Esophagus mucosa (tissue), 1 donor: Measurements from ENCODE around the gene SPANXN2. TPM values are rescaled to one million over a fixed set of nuclear protein-coding genes. Genes with fewer than 3 reads are reported as not detected.
"Not testable (repeated sequence)": the region's sequence is repeated elsewhere in the genome, so short reads cannot be mapped to it uniquely, and the experiment has no call there.

Source experiments
- ATAC-seq: fragments of 200-7000 bp; cut with Tn5 transposase; one replicate; pipeline ENCODE4 v1.9.1; 2020
- total RNA-seq: library from RNA; stranded (reverse); gene quantifications from one replicate; pipeline ENCODE4 v1.2.4, GENCODE V29; 2023
- donor health status: DM: yes; HTN: yes; CAD: no.

SPANXN2 gene, protein sequence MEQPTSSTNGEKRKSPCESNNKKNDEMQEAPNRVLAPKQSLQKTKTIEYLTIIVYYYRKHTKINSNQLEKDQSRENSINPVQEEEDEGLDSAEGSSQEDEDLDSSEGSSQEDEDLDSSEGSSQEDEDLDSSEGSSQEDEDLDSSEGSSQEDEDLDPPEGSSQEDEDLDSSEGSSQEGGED
- total RNA-seq: not detected

- not testable (repeated sequence) for ATAC-seq
Observed at GRCh38 chrX:143720652-143721051, at the start of gene SPANXN2. Gene SPANXN2, minus strand, starts transcription at chrX:143720752. Its CDS starts 84 bp downstream, at chrX:143720668.

DNA sequence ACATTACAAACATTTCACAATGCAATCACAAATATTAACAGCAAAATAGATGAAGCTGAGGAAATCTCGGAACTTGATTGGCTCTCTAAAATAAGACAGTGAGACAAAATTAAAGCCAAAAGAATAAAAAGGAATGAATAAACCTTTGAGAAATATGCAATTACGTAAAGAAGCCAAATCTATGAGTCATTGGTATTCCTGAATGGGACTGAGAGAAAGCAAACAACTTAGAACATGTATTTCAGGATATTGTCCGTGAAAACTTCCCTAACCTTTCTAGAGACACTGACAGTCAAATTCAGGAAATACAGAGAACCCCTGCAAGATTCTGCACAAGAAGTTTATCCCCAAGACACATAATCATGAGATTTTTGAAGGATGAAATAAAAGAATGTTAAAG is 48.4 kb upstream of the SPANXN2 start:
- ATAC-seq: no peak

DNA sequence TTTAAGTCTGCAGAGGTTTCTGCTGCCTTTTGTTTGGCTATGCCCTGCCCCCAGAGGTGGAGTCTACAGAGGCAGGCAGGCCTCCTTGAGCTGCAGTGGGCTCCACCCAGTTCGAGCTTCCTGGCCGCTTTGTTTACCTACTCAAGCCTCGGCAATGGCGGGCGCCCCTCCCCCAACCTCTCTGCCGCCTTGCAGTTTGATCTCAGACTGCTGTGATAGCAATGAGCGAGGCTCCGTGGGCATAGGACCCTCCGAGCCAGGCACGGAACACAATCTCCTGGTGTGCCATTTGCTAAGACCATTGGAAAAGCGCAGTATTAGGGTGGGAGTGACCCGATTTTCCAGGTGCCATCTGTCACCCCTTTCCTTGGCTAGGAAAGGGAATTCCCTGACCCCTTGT is 47.2 kb upstream of the SPANXN2 start:
- not testable (repeated sequence) for ATAC-seq

GRCh38 chrX:143757887-143758286 is 37.3 kb upstream of the SPANXN2 start:
- ATAC-seq: no peak

DNA sequence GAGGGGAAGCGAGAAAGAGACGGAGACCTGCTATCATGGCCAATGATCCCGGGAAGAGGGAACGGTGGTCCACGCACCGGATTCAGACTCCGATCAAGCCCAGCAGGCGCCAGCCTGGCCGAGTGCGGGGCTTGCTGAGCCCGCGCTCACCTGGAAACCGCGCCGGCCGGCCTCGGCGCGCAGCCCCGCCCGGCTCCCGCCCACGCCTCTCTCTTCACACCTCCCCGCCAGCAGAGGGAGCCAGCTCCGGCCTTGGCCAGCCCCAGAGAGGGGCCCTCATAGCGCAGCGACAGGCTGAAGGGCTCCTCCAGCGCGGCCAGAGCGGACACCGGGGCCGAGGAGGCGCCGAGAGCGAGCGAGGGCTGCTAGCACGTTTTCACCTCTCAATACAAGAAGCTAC is 36.8 kb upstream of the SPANXN2 start:
- ATAC-seq: no peak

- peak; percentile 82 for ATAC-seq
Observed at GRCh38 chrX:143754183-143754582, 33.6 kb upstream of the SPANXN2 start.

DNA sequence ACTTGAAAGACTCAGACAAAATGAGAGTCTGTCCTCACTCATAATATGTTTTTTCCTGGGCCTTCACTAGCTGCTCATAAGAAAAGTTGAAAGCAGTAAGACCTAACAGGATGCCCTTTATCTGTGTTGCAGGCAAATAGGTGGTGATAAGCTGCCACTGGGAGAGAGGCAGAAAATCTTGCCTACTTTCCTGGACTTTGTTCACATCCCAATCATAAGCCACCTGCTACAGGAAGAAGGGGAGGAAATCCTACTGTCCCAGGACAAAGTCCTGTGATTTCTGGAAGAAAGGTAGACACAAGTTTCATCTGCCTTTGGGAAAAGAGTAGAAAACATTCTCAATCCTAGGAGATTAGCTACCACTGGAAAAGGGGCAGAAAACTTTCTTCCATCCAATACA is 13.3 kb upstream of the SPANXN2 start:
- ATAC-seq: no peak

DNA sequence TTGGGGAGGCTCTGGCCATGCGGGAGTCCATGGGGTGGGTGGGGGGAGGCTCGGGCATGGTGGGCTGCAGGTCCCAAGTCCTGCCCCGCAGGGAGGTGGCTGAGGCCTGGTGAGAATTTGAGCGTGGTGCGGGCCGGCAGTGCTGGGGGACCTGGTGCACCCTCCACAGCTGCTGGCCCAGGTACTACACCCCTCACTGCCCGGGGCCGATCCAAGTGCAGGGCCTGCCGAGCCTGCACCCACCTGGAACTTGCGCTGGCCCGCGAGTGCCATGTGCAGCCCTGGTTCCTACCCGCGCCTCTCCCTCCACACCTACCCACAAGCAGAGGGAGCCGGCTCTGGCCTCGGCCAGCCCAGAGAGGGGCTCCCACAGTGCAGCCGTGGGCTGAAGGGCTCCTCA is 5.7 kb upstream of the SPANXN2 start:
- no peak for ATAC-seq

GRCh38 chrX:143701460-143701859 is 19.1 kb downstream of the SPANXN2 start:
- no peak for ATAC-seq

- no peak for ATAC-seq
Observed at GRCh38 chrX:143694885-143695284, 25.7 kb downstream of the SPANXN2 start.

GRCh38 chrX:143683486-143683885 is 37.1 kb downstream of the SPANXN2 start:
- no peak for ATAC-seq

GRCh38 chrX:143674926-143675325 is 45.6 kb downstream of the SPANXN2 start:
- no peak for ATAC-seq

GRCh38 chrX:143669395-143669794 is 51.2 kb downstream of the SPANXN2 start:
- no peak for ATAC-seq

DNA sequence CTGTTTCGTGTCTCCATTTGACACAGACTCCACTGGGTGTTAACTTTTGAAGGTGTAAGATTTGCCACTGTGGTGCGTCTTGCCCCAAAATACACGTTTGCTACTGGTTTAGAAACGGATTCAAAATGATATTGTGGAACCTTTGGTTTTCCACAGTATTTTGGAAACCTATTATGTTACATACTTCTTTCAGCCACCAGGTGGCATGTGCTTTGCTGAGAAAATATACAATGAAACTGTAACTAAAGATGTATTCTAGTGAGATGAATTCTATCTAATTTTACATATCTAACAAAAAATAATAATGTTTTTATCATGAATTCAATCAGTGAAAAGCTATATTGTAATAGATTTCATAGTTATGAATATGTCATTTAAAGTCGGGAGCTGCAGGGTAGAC is 56.2 kb downstream of the SPANXN2 start:
- ATAC-seq: no peak

GRCh38 chrX:143663755-143664154 is 56.8 kb downstream of the SPANXN2 start:
- ATAC-seq: no peak

Other genes starting within 250 kb of the SPANXN2 start
- gene SPANXN3, start 203.3 kb downstream of the SPANXN2 start, total RNA-seq: not detected
- gene SLITRK4, start 84.7 kb downstream of the SPANXN2 start, total RNA-seq: 0.32 TPM
- not detected for gene UBE2NL, start 163.3 kb upstream of the SPANXN2 start, total RNA-seq